HepG2 (cell line): ENCODE data around the gene OLFM2. TPM values are rescaled to one million over a fixed set of nuclear protein-coding genes. Genes with fewer than 3 reads are reported as not detected.

Experiments
- KLF11 ChIP-seq: IDR thresholded peaks from 2 replicates; pipeline ENCODE4 v1.6.1; 2016; ENCODE audit warnings: missing compliant biosample characterization
- MBD4 ChIP-seq: IDR thresholded peaks from 2 replicates; pipeline ENCODE4 v1.6.1; 2012; ENCODE audit warnings: low read length, inconsistent platforms, borderline replicate concordance
- MLXIP ChIP-seq: sonication (generic); formaldehyde crosslinking; IDR thresholded peaks from 2 replicates; pipeline ENCODE4 v1.9.0; 2021; ENCODE audit warnings: missing genetic modification reagents, borderline replicate concordance
- NAIF1 ChIP-seq: sonication (generic); formaldehyde crosslinking; IDR thresholded peaks from 2 replicates; pipeline ENCODE4 v1.5.0; 2020; ENCODE audit warnings: mild to moderate bottlenecking, missing genetic modification reagents, borderline replicate concordance
- PITX1 ChIP-seq: sonication (generic); formaldehyde crosslinking; IDR thresholded peaks from 2 replicates; pipeline ENCODE4 v1.5.1; 2020; ENCODE audit warnings: mild to moderate bottlenecking, missing genetic modification reagents
- SRY ChIP-seq: sonication (generic); formaldehyde crosslinking; IDR thresholded peaks from 2 replicates; pipeline ENCODE4 v1.8.0; 2022; ENCODE audit warnings: mild to moderate bottlenecking, missing genetic modification reagents
- TBP ChIP-seq: sonication (generic); formaldehyde crosslinking; IDR thresholded peaks from 2 replicates; pipeline ENCODE4 v1.5.0; 2020; ENCODE audit warnings: missing genetic modification reagents
- ZBTB20 ChIP-seq: sonication (generic); formaldehyde crosslinking; IDR thresholded peaks from 2 replicates; pipeline ENCODE4 v1.8.1; 2023; ENCODE audit warnings: missing genetic modification reagents, low read depth, mild to moderate bottlenecking, borderline replicate concordance
- ZBTB3 ChIP-seq: sonication (generic); formaldehyde crosslinking; IDR thresholded peaks from 2 replicates; pipeline ENCODE4 v1.4.0; 2020; ENCODE audit warnings: low read depth, mild to moderate bottlenecking, moderate library complexity, missing genetic modification reagents, borderline replicate concordance
- ZFP36 ChIP-seq: fragments of 150-350 bp; IDR thresholded peaks from 2 replicates; pipeline ENCODE4 v1.6.1; 2018; ENCODE audit warnings: borderline replicate concordance, low read length, low read depth; ENCODE audit not compliant: partially characterized antibody
- ZNF274 ChIP-seq: sonication (generic); formaldehyde crosslinking; IDR thresholded peaks from 2 replicates; pipeline ENCODE4 v1.5.1; 2020; ENCODE audit warnings: mild to moderate bottlenecking, missing genetic modification reagents
- ZNF335 ChIP-seq: sonication (generic); formaldehyde crosslinking; IDR thresholded peaks from 2 replicates; pipeline ENCODE4 v1.4.0; 2020; ENCODE audit warnings: missing genetic modification reagents
- ZNF484 ChIP-seq: sonication (generic); formaldehyde crosslinking; IDR thresholded peaks from 2 replicates; pipeline ENCODE4 v1.5.1; 2020; ENCODE audit warnings: mild to moderate bottlenecking, low read depth, missing genetic modification reagents, borderline replicate concordance
- ZNF501 ChIP-seq: sonication (generic); formaldehyde crosslinking; IDR thresholded peaks from 2 replicates; pipeline ENCODE4 v1.5.1; 2020; ENCODE audit warnings: mild to moderate bottlenecking, moderate library complexity, missing genetic modification reagents
- ZNF570 ChIP-seq: sonication (generic); formaldehyde crosslinking; IDR thresholded peaks from 2 replicates; pipeline ENCODE4 v1.4.0; 2020; ENCODE audit warnings: mild to moderate bottlenecking, missing genetic modification reagents, borderline replicate concordance
- ZNF678 ChIP-seq: sonication (generic); formaldehyde crosslinking; IDR thresholded peaks from 2 replicates; pipeline ENCODE4 v1.4.0; 2020; ENCODE audit warnings: mild to moderate bottlenecking, missing genetic modification reagents
- ZNF773 ChIP-seq: sonication (generic); formaldehyde crosslinking; IDR thresholded peaks from 2 replicates; pipeline ENCODE4 v1.4.0; 2020; ENCODE audit warnings: missing genetic modification reagents, borderline replicate concordance
- ZNF816 ChIP-seq: sonication (generic); formaldehyde crosslinking; IDR thresholded peaks from 2 replicates; pipeline ENCODE4 v1.8.0; 2022; ENCODE audit warnings: missing genetic modification reagents, mild to moderate bottlenecking, borderline replicate concordance
- polyA plus RNA-seq, 8 experiments: library from polyadenylated mRNA; depleted of rRNA in 3 of 8; stranded (reverse) in 7 of 8; unstranded in 1 of 8; fragments of >200 nt; fragmentation: Illumina TruSeq in 4 of 8; extraction: Trizol in 4 of 8; gene quantifications; 2 replicates each; pipeline versions ENCODE4 v1.2.1 to v1.2.3, GENCODE V29; 2011 to 2016; ENCODE audit warnings: low read depth in 4 of 8, missing spikeins in 1 of 8, mixed read lengths in 1 of 8; ENCODE audit not compliant: insufficient read depth in 1 of 8
- total RNA-seq, 5 experiments: library from RNA; depleted of rRNA; stranded (reverse); fragments of >200 nt; fragmentation: Illumina TruSeq; extraction: Trizol; gene quantifications; 2 replicates each; pipeline ENCODE4 v1.2.3, GENCODE V29; 2016; ENCODE audit warnings: low read depth in 1 of 5
- TF ChIP-seq, protein P1 (sequence below): sonication (generic); formaldehyde crosslinking; IDR thresholded peaks from 2 replicates; pipeline ENCODE4 v1.5.0; 2020; ENCODE audit warnings: mild to moderate bottlenecking, missing genetic modification reagents
- TF ChIP-seq, protein P2 (sequence below): sonication (generic); formaldehyde crosslinking; conservative IDR thresholded peaks from 2 replicates; pipeline ENCODE4 v1.8.0; 2022; ENCODE audit warnings: mild to moderate bottlenecking, moderate library complexity, missing genetic modification reagents

The OLFM2 gene
- total and polyA plus RNA-seq, 2 of the 13 experiments (the other 11 are each of a cell fraction or from before 2014, with no cell fraction given) = 0.20 to 0.51 TPM

DNA sequence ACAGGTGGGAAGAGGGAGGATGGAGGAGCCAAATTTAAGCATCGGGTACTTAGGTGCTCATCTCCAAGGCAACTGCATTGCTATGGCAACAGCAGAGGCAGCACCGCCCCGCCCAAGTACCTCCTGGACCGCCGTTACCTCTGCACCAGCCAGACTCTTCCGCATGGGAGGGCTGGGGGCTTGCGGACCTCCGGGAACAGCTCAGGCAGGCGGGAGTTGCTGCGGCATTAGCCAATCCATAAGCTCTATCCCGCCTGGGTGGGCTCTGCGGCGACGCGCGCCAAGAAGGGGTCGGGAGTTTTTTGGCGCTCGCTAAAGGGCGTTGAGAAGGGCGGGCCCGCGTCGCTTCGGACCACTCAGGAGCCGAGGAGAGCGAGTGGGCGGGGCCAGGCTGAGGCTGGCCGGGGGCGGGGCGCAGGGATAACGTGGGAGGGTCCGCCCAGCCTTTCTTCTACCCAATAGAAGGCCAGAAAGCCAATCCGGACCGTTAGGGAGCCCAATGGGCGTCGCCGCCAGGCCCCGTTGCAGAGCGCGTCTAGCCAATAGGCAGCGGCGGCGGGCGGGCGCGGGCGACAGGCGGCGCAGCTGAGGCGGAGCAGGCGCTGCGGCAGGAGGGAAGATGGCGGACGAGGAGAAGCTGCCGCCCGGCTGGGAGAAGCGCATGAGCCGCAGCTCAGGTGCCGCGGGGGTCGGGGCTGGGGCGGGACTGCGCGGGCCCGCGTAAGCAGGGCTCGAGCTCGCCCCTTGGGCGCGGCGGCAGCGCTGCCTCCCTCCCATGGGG is 101.4 kb downstream of the OLFM2 start, which contains the start of gene PIN1 (continued):
- TF ChIP-seq ZNF274 (CRISPR knock-in tag) = 0 out of 2 replicates have a peak, but pooled peaks have one; percentile 34
- TF ChIP-seq ZNF335 (CRISPR knock-in tag) = peak; percentile 39
- no peak for TF ChIP-seq MBD4
- peak; percentile 51; the same call in 1 of the 2 replicates for TF ChIP-seq SRY (CRISPR knock-in tag)
- TF ChIP-seq PITX1 = no peak
- TF ChIP-seq, protein P1, sequence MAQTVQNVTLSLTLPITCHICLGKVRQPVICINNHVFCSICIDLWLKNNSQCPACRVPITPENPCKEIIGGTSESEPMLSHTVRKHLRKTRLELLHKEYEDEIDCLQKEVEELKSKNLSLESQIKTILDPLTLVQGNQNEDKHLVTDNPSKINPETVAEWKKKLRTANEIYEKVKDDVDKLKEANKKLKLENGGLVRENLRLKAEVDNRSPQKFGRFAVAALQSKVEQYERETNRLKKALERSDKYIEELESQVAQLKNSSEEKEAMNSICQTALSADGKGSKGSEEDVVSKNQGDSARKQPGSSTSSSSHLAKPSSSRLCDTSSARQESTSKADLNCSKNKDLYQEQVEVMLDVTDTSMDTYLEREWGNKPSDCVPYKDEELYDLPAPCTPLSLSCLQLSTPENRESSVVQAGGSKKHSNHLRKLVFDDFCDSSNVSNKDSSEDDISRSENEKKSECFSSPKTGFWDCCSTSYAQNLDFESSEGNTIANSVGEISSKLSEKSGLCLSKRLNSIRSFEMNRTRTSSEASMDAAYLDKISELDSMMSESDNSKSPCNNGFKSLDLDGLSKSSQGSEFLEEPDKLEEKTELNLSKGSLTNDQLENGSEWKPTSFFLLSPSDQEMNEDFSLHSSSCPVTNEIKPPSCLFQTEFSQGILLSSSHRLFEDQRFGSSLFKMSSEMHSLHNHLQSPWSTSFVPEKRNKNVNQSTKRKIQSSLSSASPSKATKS (CRISPR knock-in tag) = no peak
- TF ChIP-seq TBP (CRISPR knock-in tag) = no peak
- TF ChIP-seq ZBTB20 (CRISPR knock-in tag) = no peak
- TF ChIP-seq, protein P2, sequence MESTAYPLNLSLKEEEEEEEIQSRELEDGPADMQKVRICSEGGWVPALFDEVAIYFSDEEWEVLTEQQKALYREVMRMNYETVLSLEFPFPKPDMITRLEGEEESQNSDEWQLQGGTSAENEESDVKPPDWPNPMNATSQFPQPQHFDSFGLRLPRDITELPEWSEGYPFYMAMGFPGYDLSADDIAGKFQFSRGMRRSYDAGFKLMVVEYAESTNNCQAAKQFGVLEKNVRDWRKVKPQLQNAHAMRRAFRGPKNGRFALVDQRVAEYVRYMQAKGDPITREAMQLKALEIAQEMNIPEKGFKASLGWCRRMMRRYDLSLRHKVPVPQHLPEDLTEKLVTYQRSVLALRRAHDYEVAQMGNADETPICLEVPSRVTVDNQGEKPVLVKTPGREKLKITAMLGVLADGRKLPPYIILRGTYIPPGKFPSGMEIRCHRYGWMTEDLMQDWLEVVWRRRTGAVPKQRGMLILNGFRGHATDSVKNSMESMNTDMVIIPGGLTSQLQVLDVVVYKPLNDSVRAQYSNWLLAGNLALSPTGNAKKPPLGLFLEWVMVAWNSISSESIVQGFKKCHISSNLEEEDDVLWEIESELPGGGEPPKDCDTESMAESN = peak; percentile 29
- TF ChIP-seq ZNF816 (CRISPR knock-in tag) = no peak
- peak; percentile 48; the same call in 1 of the 2 replicates for TF ChIP-seq ZNF501
- no peak for TF ChIP-seq ZNF484
- TF ChIP-seq ZNF570 (CRISPR knock-in tag) = no peak
- TF ChIP-seq KLF11 (CRISPR knock-in tag) = no peak
- no peak for TF ChIP-seq NAIF1 (CRISPR knock-in tag)
- no peak for TF ChIP-seq ZFP36
- TF ChIP-seq MLXIP = no peak
- TF ChIP-seq ZNF678 = no peak
- TF ChIP-seq ZBTB3 (CRISPR knock-in tag) = no peak
- TF ChIP-seq ZNF773 = no peak
